Measurements from ENCODE around the gene CMTM8.

DNA sequence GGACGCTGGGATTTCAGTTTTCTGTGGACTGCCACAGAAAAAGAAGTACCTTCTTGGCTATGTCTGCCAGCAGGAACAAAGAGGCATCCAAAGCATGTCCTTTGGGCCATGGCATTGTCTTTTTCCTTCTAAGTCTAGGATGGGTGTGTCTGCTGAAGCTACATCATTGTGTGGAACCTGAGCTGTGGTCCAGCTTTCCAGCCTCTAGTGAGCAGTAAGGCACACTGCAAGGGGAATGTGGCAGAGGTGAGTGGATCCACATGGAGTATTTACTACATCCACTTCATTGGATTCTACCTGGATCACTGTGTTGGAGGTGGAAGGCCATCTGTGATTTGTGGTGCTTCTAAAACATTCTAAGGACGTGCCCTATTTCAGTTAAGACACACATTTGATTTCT, 23.7 kb downstream of the CMTM8 start:
- TF ChIP-seq, protein P1, sequence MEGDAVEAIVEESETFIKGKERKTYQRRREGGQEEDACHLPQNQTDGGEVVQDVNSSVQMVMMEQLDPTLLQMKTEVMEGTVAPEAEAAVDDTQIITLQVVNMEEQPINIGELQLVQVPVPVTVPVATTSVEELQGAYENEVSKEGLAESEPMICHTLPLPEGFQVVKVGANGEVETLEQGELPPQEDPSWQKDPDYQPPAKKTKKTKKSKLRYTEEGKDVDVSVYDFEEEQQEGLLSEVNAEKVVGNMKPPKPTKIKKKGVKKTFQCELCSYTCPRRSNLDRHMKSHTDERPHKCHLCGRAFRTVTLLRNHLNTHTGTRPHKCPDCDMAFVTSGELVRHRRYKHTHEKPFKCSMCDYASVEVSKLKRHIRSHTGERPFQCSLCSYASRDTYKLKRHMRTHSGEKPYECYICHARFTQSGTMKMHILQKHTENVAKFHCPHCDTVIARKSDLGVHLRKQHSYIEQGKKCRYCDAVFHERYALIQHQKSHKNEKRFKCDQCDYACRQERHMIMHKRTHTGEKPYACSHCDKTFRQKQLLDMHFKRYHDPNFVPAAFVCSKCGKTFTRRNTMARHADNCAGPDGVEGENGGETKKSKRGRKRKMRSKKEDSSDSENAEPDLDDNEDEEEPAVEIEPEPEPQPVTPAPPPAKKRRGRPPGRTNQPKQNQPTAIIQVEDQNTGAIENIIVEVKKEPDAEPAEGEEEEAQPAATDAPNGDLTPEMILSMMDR (IDR thresholded peaks at IDR 0.05), result no peak
- TF ChIP-seq POLR2A (IDR thresholded peaks at IDR 0.05), result no peak
